Measurements from ENCODE around the gene CDCP2.

The CDCP2 gene

DNA sequence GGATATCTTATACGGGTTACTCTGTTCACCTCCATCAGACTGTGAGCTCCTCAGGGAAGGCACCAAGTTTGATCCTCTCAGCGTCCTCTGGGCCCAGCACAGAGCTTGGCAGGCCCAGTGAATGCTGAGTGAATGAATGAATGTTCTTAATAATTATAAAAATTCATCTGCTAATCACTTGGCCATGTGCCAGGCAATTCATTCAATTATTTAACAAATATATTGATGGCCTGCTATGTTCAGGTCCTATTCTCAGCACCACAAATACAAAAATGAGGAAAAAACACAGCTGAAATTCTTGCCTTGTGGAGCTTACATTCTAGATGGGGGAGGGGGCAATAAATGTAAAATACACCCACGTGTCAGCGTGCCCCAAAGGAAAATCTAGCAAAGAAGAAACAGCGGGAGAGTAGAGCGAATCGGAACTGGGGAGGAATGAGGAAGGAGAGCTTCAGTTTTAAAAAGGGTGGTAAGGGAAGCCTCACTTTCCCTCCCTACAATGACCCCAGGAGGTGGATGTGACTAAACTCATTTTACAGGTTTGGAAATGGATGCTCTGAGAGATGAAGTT, 15.8 kb downstream of the CDCP2 start (continued):
- TF ChIP-seq, protein P1, sequence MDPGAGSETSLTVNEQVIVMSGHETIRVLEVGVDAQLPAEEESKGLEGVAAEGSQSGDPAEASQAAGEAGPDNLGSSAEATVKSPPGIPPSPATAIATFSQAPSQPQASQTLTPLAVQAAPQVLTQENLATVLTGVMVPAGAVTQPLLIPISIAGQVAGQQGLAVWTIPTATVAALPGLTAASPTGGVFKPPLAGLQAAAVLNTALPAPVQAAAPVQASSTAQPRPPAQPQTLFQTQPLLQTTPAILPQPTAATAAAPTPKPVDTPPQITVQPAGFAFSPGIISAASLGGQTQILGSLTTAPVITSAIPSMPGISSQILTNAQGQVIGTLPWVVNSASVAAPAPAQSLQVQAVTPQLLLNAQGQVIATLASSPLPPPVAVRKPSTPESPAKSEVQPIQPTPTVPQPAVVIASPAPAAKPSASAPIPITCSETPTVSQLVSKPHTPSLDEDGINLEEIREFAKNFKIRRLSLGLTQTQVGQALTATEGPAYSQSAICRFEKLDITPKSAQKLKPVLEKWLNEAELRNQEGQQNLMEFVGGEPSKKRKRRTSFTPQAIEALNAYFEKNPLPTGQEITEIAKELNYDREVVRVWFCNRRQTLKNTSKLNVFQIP (CRISPR knock-in tag; IDR thresholded peaks at IDR 0.05; ENCODE audit: borderline replicate concordance, low read depth): no peak

DNA sequence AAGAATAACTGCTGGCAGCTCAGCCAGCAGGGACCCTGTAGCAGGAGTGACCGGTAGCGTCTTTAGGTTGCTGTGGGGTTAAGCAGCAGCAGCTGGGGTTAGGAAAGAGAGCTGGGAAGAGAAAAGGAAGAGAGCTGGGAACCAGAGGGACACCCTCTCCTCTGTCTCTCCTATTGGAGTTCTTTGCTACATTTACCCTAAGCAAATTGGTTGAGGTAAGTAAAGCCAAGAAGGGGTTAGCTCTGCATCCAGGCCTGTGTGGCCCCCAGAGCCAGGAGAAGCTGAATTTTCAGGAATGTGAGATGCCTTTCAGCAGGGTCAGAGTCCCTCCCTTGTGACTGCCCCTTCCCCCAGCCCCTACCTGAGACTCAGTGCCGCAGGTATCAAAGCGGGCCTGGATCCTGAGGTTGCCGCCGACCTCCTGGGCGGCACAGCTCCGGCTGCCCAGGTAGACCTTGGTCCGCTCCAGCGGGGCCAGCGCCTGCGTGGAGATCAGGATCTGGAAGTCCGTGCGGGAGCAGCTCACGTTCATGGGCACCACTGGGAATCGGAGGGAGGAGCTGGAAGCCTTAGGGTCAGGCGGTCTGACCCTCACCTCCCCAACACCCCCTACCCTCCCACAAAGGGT, 16.4 kb downstream of the CDCP2 start:
- no peak for ATAC-seq
- TF ChIP-seq ESRRG (CRISPR knock-in tag; IDR thresholded peaks at IDR 0.05) (no peak), BACH2 (CRISPR knock-in tag; IDR thresholded peaks at IDR 0.05; ENCODE audit: borderline replicate concordance) (no peak), TOX (CRISPR knock-in tag; IDR thresholded peaks at IDR 0.05; ENCODE audit: borderline replicate concordance) (no peak)

DNA sequence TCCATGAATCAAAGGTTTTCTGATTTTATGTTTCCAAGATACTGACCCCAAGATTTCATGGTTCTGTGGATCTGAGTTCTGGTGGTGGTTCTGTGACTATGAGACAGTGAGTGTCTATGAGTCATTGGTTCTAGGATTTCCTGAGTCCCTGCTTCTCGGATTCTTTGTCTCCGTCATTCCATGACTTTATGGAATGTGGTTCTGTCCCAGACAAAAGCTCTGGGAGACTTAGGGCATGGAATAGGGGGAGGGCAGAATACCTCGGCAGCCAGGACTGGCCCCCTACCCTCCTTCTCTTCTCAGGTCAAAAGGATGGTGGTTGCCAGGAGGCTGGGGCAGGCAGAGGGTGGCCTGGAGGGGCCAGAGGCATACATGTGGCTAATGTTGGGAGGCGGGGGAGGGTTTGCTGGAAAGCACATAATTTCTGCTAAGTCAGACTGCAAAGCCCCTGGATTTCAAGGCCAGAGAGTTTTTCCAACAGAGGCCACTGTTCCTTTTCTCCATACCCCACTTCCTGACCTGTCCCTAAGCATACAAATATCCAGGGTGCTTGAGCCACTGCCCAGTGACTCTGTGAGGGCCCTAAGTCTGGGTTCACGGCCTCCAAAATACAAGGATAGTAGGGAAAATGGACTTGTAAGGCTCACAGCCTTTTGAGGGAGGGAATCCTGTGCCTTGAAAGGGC, 17.2 kb downstream of the CDCP2 start:
- TF ChIP-seq, protein P2, sequence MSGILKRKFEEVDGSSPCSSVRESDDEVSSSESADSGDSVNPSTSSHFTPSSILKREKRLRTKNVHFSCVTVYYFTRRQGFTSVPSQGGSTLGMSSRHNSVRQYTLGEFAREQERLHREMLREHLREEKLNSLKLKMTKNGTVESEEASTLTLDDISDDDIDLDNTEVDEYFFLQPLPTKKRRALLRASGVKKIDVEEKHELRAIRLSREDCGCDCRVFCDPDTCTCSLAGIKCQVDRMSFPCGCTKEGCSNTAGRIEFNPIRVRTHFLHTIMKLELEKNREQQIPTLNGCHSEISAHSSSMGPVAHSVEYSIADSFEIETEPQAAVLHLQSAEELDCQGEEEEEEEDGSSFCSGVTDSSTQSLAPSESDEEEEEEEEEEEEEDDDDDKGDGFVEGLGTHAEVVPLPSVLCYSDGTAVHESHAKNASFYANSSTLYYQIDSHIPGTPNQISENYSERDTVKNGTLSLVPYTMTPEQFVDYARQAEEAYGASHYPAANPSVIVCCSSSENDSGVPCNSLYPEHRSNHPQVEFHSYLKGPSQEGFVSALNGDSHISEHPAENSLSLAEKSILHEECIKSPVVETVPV (CRISPR knock-in tag; IDR thresholded peaks at IDR 0.05): no peak
- TF ChIP-seq ZFP30 (CRISPR knock-in tag; IDR thresholded peaks at IDR 0.05) (no peak), SNAI2 (CRISPR knock-in tag; IDR thresholded peaks at IDR 0.05) (no peak), CSDC2 (CRISPR knock-in tag; IDR thresholded peaks at IDR 0.05) (no peak), TOX (CRISPR knock-in tag; IDR thresholded peaks at IDR 0.05; ENCODE audit: borderline replicate concordance) (no peak), ISL1 (CRISPR knock-in tag; IDR thresholded peaks at IDR 0.05) (no peak), ARNTL (CRISPR knock-in tag; IDR thresholded peaks at IDR 0.05; ENCODE audit: borderline replicate concordance, low read depth) (no peak), ESRRG (CRISPR knock-in tag; IDR thresholded peaks at IDR 0.05) (no peak), ZNF70 (CRISPR knock-in tag; IDR thresholded peaks at IDR 0.05) (no peak), OSR1 (CRISPR knock-in tag; IDR thresholded peaks at IDR 0.05) (no peak), BACH2 (CRISPR knock-in tag; IDR thresholded peaks at IDR 0.05; ENCODE audit: borderline replicate concordance) (no peak), TCF4 (CRISPR knock-in tag; IDR thresholded peaks at IDR 0.05; ENCODE audit: borderline replicate concordance) (no peak)
- TF ChIP-seq, protein P1 (CRISPR knock-in tag; IDR thresholded peaks at IDR 0.05; ENCODE audit: borderline replicate concordance, low read depth): no peak
- TF ChIP-seq, protein P3, sequence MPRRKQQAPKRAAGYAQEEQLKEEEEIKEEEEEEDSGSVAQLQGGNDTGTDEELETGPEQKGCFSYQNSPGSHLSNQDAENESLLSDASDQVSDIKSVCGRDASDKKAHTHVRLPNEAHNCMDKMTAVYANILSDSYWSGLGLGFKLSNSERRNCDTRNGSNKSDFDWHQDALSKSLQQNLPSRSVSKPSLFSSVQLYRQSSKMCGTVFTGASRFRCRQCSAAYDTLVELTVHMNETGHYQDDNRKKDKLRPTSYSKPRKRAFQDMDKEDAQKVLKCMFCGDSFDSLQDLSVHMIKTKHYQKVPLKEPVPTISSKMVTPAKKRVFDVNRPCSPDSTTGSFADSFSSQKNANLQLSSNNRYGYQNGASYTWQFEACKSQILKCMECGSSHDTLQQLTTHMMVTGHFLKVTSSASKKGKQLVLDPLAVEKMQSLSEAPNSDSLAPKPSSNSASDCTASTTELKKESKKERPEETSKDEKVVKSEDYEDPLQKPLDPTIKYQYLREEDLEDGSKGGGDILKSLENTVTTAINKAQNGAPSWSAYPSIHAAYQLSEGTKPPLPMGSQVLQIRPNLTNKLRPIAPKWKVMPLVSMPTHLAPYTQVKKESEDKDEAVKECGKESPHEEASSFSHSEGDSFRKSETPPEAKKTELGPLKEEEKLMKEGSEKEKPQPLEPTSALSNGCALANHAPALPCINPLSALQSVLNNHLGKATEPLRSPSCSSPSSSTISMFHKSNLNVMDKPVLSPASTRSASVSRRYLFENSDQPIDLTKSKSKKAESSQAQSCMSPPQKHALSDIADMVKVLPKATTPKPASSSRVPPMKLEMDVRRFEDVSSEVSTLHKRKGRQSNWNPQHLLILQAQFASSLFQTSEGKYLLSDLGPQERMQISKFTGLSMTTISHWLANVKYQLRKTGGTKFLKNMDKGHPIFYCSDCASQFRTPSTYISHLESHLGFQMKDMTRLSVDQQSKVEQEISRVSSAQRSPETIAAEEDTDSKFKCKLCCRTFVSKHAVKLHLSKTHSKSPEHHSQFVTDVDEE (CRISPR knock-in tag; IDR thresholded peaks at IDR 0.05): no peak
- TF ChIP-seq, protein P4, sequence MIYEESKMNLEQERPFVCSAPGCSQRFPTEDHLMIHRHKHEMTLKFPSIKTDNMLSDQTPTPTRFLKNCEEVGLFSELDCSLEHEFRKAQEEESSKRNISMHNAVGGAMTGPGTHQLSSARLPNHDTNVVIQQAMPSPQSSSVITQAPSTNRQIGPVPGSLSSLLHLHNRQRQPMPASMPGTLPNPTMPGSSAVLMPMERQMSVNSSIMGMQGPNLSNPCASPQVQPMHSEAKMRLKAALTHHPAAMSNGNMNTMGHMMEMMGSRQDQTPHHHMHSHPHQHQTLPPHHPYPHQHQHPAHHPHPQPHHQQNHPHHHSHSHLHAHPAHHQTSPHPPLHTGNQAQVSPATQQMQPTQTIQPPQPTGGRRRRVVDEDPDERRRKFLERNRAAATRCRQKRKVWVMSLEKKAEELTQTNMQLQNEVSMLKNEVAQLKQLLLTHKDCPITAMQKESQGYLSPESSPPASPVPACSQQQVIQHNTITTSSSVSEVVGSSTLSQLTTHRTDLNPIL (CRISPR knock-in tag; IDR thresholded peaks at IDR 0.05; ENCODE audit: low read depth): no peak
- ATAC-seq: no peak

DNA sequence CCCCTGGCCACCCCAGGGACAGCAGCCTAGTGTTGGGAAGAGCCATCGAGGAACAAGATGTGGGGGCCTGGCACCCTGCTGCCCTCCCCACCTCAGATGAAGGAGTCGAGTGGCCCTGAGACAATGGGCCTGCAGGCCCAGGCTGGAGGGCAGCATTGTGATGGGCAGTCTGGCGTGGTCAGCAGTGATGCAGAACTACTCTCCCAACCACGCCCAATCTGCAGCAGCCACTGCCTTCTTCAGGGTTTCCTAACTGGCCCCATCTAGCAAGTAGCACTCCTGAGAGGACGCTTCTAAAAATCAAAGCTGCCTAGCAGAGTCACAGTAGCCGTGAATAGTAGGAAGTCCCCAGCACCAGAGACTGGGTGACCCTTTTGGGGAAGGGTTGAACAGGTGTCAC, 18.5 kb downstream of the CDCP2 start:
- ATAC-seq: no peak
- TF ChIP-seq, protein P2 (CRISPR knock-in tag; IDR thresholded peaks at IDR 0.05): no peak
- TF ChIP-seq TOX (CRISPR knock-in tag; IDR thresholded peaks at IDR 0.05; ENCODE audit: borderline replicate concordance) (no peak), RARB (CRISPR knock-in tag; IDR thresholded peaks at IDR 0.05) (no peak), ZNF70 (CRISPR knock-in tag; IDR thresholded peaks at IDR 0.05) (no peak), OSR1 (CRISPR knock-in tag; IDR thresholded peaks at IDR 0.05) (no peak), SNAI2 (CRISPR knock-in tag; IDR thresholded peaks at IDR 0.05) (no peak), GLIS3 (CRISPR knock-in tag; IDR thresholded peaks at IDR 0.05) (no peak)

Data from SK-N-SH treated with all-trans-retinoic acid at 6 μM for 48 hours (cell line).